HG03432 (cell line): ENCODE measurements around the gene NRIP2.
"Not testable (repeated sequence)": the region's sequence is repeated elsewhere in the genome, so short reads cannot be mapped to it uniquely, and the experiment has no call there.

ENCODE experiments used
- ATAC-seq: cut with Tn5 transposase; IDR thresholded peaks from one replicate; pipeline ENCODE4 v1.9.1; 2021; ENCODE audit warnings: mild to moderate bottlenecking, moderate library complexity; ENCODE audit not compliant: unreplicated experiment

The NRIP2 gene

GRCh38 chr12:2834581-2835491, at the start of gene NRIP2:
NRIP2 (minus strand) TSS chr12:2835035; CDS start chr12:2834983, 52 bp downstream.
- no peak for ATAC-seq

- no peak for ATAC-seq
Observed at GRCh38 chr12:2879853-2880252, 45.0 kb upstream of the NRIP2 start.

GRCh38 chr12:2877953-2878732, 43.3 kb upstream of the NRIP2 start:
- ATAC-seq = no peak

GRCh38 chr12:2877047-2877952, 42.5 kb upstream of the NRIP2 start, which contains the start of the genes FOXM1 and RHNO1:
FOXM1 (minus strand) TSS chr12:2877174; CDS start chr12:2874478, 2,696 bp downstream.
RHNO1 (plus strand) TSS chr12:2877223; CDS start chr12:2885367, 8,144 bp downstream.
- ATAC-seq = peak; percentile 88

- peak; percentile 26 for ATAC-seq
Observed at GRCh38 chr12:2876431-2877046, 41.7 kb upstream of the NRIP2 start.

GRCh38 chr12:2868986-2869632, 34.3 kb upstream of the NRIP2 start:
- not testable (repeated sequence) for ATAC-seq

GRCh38 chr12:2864198-2864597, 29.4 kb upstream of the NRIP2 start:
- no peak for ATAC-seq

- ATAC-seq = not testable (repeated sequence)
Observed at GRCh38 chr12:2863402-2863801, 28.6 kb upstream of the NRIP2 start.

- ATAC-seq = no peak
Observed at GRCh38 chr12:2862876-2863275, 28.0 kb upstream of the NRIP2 start.

GRCh38 chr12:2860170-2860569, 25.3 kb upstream of the NRIP2 start:
- ATAC-seq = no peak

GRCh38 chr12:2858944-2859421, 24.1 kb upstream of the NRIP2 start:
- no peak for ATAC-seq

GRCh38 chr12:2858334-2858733, 23.5 kb upstream of the NRIP2 start:
- ATAC-seq = no peak

GRCh38 chr12:2857576-2857975, 22.7 kb upstream of the NRIP2 start:
- no peak for ATAC-seq

- ATAC-seq = no peak
Observed at GRCh38 chr12:2857021-2857431, 22.2 kb upstream of the NRIP2 start, which contains the start of gene TEX52. TEX52 (minus strand) TSS chr12:2857039; CDS start chr12:2857026, 13 bp downstream.

- no peak for ATAC-seq
Observed at GRCh38 chr12:2856051-2856450, 21.2 kb upstream of the NRIP2 start.

- no peak for ATAC-seq
Observed at GRCh38 chr12:2855546-2855945, 20.7 kb upstream of the NRIP2 start.

GRCh38 chr12:2854669-2855453, 20.0 kb upstream of the NRIP2 start:
- no peak for ATAC-seq

GRCh38 chr12:2853626-2854025, 18.8 kb upstream of the NRIP2 start:
- no peak for ATAC-seq

- no peak for ATAC-seq
Observed at GRCh38 chr12:2851931-2852330, 17.1 kb upstream of the NRIP2 start.
